Panc1 (cell line): Measurements from ENCODE around the gene CPNE7.

Experiments
- CTCF ChIP-seq: fragments of 450-650 bp; IDR thresholded peaks from 2 replicates; pipeline ENCODE4 v1.5.1; 2017; ENCODE audit warnings: mild to moderate bottlenecking
- POLR2AphosphoS5 ChIP-seq: IDR thresholded peaks from 2 replicates; pipeline ENCODE4 v1.6.1; 2012; ENCODE audit warnings: mild to moderate bottlenecking, low read depth, low read length, moderate library complexity
- REST ChIP-seq, 2 experiments: IDR thresholded peaks; 2 replicates each; pipeline ENCODE4 v1.6.1; 2011 to 2012; ENCODE audit warnings: low read depth in 2 of 2, control low read depth in 1 of 2, low read length in 1 of 2, mild to moderate bottlenecking in 1 of 2, moderate library complexity in 1 of 2; ENCODE audit not compliant: insufficient read depth in 1 of 2
- SIN3A ChIP-seq: IDR thresholded peaks from 2 replicates; pipeline ENCODE4 v1.6.1; 2012; ENCODE audit warnings: low read depth, mild to moderate bottlenecking, low read length, moderate library complexity, borderline replicate concordance; ENCODE audit not compliant: insufficient read depth
- TCF7L2 ChIP-seq: IDR thresholded peaks from 2 replicates; pipeline ENCODE4 v1.6.1; 2011; ENCODE audit warnings: mild to moderate bottlenecking, low read depth, low read length, inconsistent platforms

GRCh38 chr16:89545044-89545830 lies 30.3 kb upstream of the CPNE7 start:
- no peak for TF ChIP-seq CTCF
- no peak for TF ChIP-seq SIN3A
- TF ChIP-seq REST (IDR thresholded peaks at IDR 0.05; ENCODE audit: insufficient read depth in 1 of 2, low read depth in 2 of 2, low read length in 1 of 2): no peak
- no peak for TF ChIP-seq POLR2AphosphoS5
- TF ChIP-seq TCF7L2: no peak
